NCI-H128 (cell line): ENCODE results near the gene EPHB6.

Experiments used
- DNase-seq: peaks from one replicate; lab custom pipeline; 2025; ENCODE audit not compliant: unreplicated experiment; lab: John Stamatoyannopoulos, UW

EPHB6 gene

GRCh38 chr7:142832417-142832816 lies 22.5 kb upstream of the EPHB6 start:
- no peak for DNase-seq

GRCh38 chr7:142833174-142834048 lies 21.5 kb upstream of the EPHB6 start:
- DNase-seq, result no peak

DNA sequence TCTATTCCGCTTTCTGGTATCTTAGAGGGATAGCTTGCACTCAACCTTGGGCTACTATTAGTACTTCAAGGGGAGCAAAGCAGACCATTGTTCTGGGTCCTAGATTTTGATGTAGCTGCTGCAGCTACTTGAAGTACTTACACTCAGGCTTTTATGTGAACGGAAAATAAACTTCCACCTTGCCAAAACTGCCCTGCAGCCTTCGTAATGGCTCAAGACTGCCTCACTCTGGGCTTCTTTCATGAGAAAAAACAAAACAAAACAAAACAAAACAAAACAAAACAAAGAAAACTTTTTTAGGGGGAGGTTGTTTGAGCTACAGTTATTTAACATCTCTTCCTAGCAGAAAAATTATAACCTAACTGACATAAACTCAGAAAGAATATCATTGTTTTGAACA lies 19.4 kb upstream of the EPHB6 start:
- DNase-seq, result no peak

DNA sequence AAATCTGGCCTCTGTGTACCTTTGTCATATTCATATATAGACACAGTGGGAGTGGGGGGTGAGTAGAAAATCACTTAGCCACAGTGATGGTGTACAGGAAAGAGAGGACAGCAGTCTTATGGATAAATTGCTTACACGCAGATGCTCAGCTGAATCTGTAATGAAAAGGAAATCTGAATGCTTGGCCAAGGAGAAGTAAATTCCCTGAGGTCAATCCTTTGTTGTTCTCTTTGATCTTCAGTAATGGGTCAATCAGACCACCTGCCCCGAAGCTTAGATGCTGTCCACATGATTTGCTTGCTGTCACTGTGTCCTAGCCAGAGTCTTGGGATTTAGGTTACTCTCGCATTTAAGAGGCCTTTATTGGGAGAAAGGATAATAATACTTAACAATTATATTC lies 18.4 kb upstream of the EPHB6 start:
- DNase-seq, result no peak

DNA sequence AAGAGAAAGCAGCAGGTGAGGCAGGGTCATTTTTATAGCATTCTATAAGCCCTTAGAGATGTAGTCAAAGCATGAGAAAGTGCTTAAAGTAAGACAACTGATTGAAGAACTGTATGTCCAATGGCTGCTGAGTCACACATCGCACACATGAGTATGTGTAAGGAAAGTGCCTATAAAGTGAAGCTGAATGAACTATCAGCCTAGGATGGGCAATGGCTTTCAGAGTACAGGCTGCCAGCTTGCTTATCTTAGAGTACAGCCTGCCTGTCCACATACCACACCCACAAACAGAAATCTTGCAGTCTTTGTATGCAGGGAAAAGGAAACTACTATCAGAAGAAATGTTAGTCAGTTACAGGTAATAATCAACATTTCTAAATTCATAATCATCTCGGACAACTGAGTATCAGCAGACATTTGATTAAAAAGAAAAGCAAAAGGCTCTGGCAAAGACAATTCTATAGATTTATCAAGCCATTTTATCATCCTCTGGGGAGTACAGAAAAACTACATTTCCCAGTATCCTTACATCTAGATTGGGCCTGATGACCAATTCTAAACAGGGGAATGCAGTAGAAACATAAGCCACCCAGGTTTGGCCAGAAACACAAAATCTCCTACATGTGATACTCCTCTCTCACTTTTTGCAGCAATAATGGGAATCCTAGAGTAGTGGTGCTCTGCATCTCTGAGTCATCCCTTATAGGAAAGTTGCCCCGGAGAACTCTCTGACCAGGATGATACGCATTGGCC lies 16.2 kb upstream of the EPHB6 start:
- no peak for DNase-seq

GRCh38 chr7:142842251-142842766 lies 12.6 kb upstream of the EPHB6 start:
- DNase-seq, result no peak

- DNase-seq, result no peak
These were observed 7.5 kb upstream of the EPHB6 start for GRCh38 chr7:142847353-142847752.

GRCh38 chr7:142851269-142851668 lies 3.6 kb upstream of the EPHB6 start:
- DNase-seq, result no peak

- DNase-seq, result no peak
These were observed 3.0 kb upstream of the EPHB6 start for GRCh38 chr7:142851919-142852318.

DNA sequence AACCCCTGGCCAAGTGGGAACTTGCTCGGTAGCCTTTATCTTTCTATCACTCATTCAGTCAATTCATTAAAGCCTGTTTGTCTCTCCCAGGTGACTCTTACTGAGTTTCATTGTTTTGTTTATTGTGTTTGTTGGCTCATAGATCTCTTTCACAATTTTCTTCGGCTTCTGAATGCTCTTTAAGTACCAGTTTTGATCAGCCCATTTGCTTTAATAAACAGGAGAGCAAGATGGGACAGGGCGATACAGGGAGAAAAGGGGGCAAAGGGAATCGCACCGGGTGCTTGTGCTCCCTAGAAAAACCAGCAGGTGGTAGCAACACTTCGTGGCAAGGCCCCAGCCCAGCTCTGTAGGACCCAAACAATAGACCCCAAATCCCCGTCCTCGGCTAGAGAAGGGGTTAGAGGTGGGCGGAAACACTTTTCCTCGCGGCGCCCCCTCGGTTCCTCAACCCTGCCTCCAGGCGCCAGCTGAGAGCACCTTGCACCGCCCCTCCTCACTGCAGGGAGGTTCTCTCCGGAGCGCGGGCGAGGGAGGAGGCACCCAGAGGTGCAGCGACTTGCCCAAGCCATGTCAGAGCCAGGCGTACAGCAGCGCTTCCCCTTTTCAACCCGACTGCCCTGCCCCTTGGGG lies 1.0 kb upstream of the EPHB6 start:
- no peak for DNase-seq

- no peak for DNase-seq
These were observed 353 bp downstream of the EPHB6 start for GRCh38 chr7:142855114-142855743.

DNA sequence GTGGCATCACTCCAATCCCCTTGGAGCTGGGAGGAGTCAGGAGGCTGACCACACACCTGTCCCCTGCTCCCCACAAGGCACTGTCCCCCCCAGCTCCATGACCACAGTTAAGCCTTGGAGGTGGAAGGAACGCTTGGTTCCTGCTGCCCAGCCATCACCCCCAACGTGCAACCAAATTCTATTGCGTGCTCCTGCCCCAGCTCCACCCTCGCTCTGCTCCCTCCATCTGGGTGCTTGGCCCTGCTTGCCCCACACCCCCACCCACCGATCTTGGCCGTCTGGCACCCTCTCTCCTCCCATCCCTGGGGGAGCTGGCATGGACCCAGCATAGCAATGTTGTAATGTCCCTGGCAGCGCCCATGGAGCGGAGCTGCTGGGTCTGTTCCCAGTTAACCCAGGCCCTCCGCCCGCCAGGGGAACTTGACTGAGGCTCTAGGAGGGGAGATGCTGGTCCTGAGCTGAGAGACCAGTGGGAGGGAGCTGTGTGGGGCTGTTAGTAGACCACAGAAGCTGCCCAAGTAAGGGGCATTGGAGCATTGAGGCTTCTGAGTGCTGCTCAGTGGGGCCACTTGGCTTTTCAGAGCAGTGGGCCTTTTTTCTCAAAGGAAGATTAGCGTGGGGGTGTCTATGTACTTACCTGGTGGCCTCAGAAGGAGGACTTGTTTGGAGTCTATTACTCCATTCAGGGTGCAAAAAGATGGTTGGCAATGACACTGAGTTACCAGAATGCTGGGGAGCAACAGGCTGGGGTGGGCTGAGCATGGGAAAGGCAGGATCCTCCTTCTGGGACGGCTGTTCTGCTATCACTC lies 1.1 kb downstream of the EPHB6 start:
- no peak for DNase-seq

DNA sequence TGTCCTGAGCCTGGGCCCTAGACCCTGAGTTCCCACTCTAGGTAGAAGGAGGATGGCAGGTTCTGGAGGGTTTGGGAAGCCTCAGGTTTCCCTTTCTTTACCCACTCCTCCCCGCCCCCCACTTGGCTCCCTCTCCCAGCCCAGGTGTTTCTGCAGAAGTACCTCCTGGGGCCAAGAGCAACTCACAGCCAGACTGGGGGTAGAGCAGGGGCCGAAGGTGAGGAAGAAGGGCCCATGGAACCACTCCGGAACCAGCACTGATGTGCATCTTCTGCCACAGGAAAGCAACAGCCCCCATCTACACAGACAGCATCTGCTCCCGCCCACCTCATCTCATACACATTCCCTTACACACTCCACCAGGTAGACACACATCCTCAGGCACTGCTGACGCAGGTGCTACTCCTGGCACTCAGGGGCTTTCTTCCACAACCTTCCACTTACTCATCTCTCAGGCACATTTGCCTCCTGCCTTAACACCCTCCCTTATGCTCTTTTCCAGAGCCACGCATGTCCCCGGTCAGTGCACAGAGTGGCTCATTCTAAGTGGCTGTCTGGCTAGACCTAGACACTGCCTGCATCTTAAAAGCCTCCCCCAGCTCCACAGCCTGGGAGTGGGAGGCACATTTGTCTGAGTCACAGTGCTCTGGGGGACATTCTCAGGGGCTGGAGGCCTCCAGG lies 1.8 kb downstream of the EPHB6 start:
- DNase-seq, result no peak

- DNase-seq, result no peak
These were observed 2.7 kb downstream of the EPHB6 start for GRCh38 chr7:142857625-142858024.

GRCh38 chr7:142859411-142859810 lies 4.5 kb downstream of the EPHB6 start:
- DNase-seq, result no peak

- DNase-seq, result no peak
These were observed 5.0 kb downstream of the EPHB6 start for GRCh38 chr7:142859829-142860228.

DNA sequence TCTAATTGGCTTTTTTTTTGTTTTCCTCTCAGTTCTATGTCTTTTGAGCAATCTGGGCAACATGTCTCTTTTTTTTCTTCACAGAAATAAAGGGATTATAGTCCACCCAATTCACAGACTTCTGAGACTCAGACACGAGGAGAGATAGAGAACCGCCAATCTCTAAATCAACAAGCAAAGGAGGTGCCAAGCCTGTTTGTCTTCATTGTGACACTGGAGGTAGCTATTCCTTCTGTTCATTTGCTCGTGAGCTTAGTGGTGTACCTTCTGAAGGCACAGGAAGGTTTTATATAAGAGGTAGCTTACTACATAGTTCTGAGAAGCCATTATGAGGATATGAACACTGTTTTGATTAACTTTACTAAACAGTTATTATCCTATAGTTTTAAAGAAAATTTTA lies 6.1 kb downstream of the EPHB6 start:
- no peak for DNase-seq

GRCh38 chr7:142862351-142862750 lies 7.5 kb downstream of the EPHB6 start:
- no peak for DNase-seq

GRCh38 chr7:142862786-142863400 lies 8.0 kb downstream of the EPHB6 start:
- DNase-seq, result no peak
